GM12878 (cell line): ENCODE data around the gene PSMB7. TPM values are rescaled to one million over a fixed set of nuclear protein-coding genes. Genes with fewer than 3 reads are reported as not detected.

Experiments
- ELK1 ChIP-seq: IDR thresholded peaks from 2 replicates; pipeline ENCODE4 v1.6.1; 2012; ENCODE audit warnings: low read depth, low read length, improper control_type of control experiment
- NFYA ChIP-seq: IDR thresholded peaks from 2 replicates; pipeline ENCODE4 v1.6.1; 2011; ENCODE audit warnings: low read depth, mild to moderate bottlenecking, low read length, improper control_type of control experiment, borderline replicate concordance
- POLR2AphosphoS5 ChIP-seq: IDR thresholded peaks from 2 replicates; pipeline ENCODE4 v1.6.1; 2011; ENCODE audit warnings: mild to moderate bottlenecking, low read length, inconsistent platforms
- POU2F2 ChIP-seq: IDR thresholded peaks from 3 replicates; pipeline ENCODE4 v1.6.1; 2011; ENCODE audit warnings: low read depth, mild to moderate bottlenecking, low read length, borderline replicate concordance
- SUPT20H ChIP-seq: IDR thresholded peaks from 2 replicates; pipeline ENCODE4 v1.6.1; 2011; ENCODE audit warnings: low read depth, mild to moderate bottlenecking, low read length, moderate library complexity, borderline replicate concordance; ENCODE audit not compliant: control insufficient read depth
- polyA plus RNA-seq, 11 experiments: library from polyadenylated mRNA; depleted of rRNA in 4 of 11; unstranded in 6 of 11; stranded (reverse) in 5 of 11; fragments of >200 nt; fragmentation: Nextera tagmentation in 4 of 11; fragmentation: Illumina TruSeq in 1 of 11; extraction: Ambion mirVana in 4 of 11; extraction: Trizol in 1 of 11; gene quantifications; 1 replicate in 1 of 11; 2 replicates in 10 of 11; pipeline versions ENCODE4 v1.2.1 to v1.2.3, GENCODE V29; 2011 to 2016; ENCODE audit warnings: inconsistent platforms in 2 of 11, missing spikeins in 2 of 11, low read depth in 1 of 11
- total RNA-seq, 4 experiments: library from RNA; depleted of rRNA in 3 of 4; stranded (reverse); fragments of >200 nt in 3 of 4; fragmentation: Illumina TruSeq in 1 of 4; extraction: Trizol in 1 of 4; gene quantifications; 2 replicates each; pipeline versions ENCODE4 v1.2.1 to v1.2.3, GENCODE V29; 2013 to 2021
- TF ChIP-seq, protein P1 (sequence below): fragments of 450-650 bp; formaldehyde crosslinking; IDR thresholded peaks from 2 replicates; pipeline ENCODE4 v1.5.0; 2022; ENCODE audit warnings: mild to moderate bottlenecking, missing genetic modification characterization
- TF ChIP-seq, protein P2 (sequence below): IDR thresholded peaks from 2 replicates; pipeline ENCODE4 v1.6.1; 2011; ENCODE audit warnings: low read depth, low read length, improper control_type of control experiment, borderline replicate concordance
- TF ChIP-seq, protein P3 (sequence below): IDR thresholded peaks from 2 replicates; pipeline ENCODE4 v1.6.1; 2012; ENCODE audit warnings: improper control_type of control experiment, low read depth, low read length; ENCODE audit not compliant: insufficient replicate concordance

Gene PSMB7
- total and polyA plus RNA-seq, 10 of the 15 experiments (the other 5 are each of a cell fraction or from before 2014, with no cell fraction given): 174 to 564 (median 268) TPM

DNA sequence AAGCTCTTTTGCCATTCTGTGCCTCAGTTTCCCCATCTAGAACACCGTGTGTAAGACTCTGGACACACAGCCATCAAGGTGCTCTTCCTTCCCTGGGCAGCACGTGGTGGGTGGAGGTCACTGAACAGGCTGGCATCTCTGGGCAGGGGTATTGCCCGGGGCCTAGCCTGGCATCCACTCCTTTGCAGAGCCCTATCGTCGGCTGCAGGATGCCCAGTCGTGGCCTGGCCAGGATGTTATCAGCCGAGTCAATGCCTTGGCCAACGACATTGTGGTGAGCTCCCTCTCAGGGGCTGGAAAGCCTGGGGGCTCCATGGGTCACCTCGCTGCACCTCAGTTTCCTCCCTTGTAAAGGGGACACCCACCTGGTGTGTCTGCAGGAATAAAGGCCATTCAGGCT lies 39.1 kb upstream of the PSMB7 start (continued):
- TF ChIP-seq, protein P1, sequence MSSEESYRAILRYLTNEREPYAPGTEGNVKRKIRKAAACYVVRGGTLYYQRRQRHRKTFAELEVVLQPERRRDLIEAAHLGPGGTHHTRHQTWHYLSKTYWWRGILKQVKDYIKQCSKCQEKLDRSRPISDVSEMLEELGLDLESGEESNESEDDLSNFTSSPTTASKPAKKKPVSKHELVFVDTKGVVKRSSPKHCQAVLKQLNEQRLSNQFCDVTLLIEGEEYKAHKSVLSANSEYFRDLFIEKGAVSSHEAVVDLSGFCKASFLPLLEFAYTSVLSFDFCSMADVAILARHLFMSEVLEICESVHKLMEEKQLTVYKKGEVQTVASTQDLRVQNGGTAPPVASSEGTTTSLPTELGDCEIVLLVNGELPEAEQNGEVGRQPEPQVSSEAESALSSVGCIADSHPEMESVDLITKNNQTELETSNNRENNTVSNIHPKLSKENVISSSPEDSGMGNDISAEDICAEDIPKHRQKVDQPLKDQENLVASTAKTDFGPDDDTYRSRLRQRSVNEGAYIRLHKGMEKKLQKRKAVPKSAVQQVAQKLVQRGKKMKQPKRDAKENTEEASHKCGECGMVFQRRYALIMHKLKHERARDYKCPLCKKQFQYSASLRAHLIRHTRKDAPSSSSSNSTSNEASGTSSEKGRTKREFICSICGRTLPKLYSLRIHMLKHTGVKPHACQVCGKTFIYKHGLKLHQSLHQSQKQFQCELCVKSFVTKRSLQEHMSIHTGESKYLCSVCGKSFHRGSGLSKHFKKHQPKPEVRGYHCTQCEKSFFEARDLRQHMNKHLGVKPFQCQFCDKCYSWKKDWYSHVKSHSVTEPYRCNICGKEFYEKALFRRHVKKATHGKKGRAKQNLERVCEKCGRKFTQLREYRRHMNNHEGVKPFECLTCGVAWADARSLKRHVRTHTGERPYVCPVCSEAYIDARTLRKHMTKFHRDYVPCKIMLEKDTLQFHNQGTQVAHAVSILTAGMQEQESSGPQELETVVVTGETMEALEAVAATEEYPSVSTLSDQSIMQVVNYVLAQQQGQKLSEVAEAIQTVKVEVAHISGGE (CRISPR knock-in tag): no peak
- TF ChIP-seq NFYA: no peak
- no peak for TF ChIP-seq POLR2AphosphoS5
- TF ChIP-seq, protein P2, sequence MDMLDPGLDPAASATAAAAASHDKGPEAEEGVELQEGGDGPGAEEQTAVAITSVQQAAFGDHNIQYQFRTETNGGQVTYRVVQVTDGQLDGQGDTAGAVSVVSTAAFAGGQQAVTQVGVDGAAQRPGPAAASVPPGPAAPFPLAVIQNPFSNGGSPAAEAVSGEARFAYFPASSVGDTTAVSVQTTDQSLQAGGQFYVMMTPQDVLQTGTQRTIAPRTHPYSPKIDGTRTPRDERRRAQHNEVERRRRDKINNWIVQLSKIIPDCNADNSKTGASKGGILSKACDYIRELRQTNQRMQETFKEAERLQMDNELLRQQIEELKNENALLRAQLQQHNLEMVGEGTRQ: no peak
- no peak for TF ChIP-seq SUPT20H
- TF ChIP-seq ELK1: no peak
- TF ChIP-seq POU2F2: no peak
- TF ChIP-seq, protein P3, sequence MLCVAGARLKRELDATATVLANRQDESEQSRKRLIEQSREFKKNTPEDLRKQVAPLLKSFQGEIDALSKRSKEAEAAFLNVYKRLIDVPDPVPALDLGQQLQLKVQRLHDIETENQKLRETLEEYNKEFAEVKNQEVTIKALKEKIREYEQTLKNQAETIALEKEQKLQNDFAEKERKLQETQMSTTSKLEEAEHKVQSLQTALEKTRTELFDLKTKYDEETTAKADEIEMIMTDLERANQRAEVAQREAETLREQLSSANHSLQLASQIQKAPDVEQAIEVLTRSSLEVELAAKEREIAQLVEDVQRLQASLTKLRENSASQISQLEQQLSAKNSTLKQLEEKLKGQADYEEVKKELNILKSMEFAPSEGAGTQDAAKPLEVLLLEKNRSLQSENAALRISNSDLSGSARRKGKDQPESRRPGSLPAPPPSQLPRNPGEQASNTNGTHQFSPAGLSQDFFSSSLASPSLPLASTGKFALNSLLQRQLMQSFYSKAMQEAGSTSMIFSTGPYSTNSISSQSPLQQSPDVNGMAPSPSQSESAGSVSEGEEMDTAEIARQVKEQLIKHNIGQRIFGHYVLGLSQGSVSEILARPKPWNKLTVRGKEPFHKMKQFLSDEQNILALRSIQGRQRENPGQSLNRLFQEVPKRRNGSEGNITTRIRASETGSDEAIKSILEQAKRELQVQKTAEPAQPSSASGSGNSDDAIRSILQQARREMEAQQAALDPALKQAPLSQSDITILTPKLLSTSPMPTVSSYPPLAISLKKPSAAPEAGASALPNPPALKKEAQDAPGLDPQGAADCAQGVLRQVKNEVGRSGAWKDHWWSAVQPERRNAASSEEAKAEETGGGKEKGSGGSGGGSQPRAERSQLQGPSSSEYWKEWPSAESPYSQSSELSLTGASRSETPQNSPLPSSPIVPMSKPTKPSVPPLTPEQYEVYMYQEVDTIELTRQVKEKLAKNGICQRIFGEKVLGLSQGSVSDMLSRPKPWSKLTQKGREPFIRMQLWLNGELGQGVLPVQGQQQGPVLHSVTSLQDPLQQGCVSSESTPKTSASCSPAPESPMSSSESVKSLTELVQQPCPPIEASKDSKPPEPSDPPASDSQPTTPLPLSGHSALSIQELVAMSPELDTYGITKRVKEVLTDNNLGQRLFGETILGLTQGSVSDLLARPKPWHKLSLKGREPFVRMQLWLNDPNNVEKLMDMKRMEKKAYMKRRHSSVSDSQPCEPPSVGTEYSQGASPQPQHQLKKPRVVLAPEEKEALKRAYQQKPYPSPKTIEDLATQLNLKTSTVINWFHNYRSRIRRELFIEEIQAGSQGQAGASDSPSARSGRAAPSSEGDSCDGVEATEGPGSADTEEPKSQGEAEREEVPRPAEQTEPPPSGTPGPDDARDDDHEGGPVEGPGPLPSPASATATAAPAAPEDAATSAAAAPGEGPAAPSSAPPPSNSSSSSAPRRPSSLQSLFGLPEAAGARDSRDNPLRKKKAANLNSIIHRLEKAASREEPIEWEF: no peak
